Breast epithelium (tissue), 4 donors: ENCODE results near the gene RTN4R. TPM values are rescaled to one million over a fixed set of nuclear protein-coding genes. Genes with fewer than 3 reads are reported as not detected.

Experiments used
- DNase-seq, 2 donors: peaks; one replicate each; pipeline ENCODE4 v3.0.0-alpha.2; 2019; ENCODE audit warnings: low spot score in 2 of 2
- H3K27ac ChIP-seq, 2 donors: fragments of 200-600 bp; sonication (generic) in 1 of 2; one replicate each; pipeline ENCODE4 v1.5.1; 2016 to 2019; ENCODE audit warnings: mild to moderate bottlenecking in 1 of 2
- H3K27me3 ChIP-seq, 2 donors: fragments of 200-600 bp; sonication (generic) in 1 of 2; one replicate each; pipeline versions ENCODE4 v1.5.1 to v1.6.0; 2017 to 2019; ENCODE audit warnings: control low read depth in 1 of 2, mild to moderate bottlenecking in 1 of 2
- H3K36me3 ChIP-seq: fragments of 200-600 bp; one replicate; pipeline ENCODE4 v1.5.1; 2019
- H3K4me1 ChIP-seq, 2 donors: fragments of 200-600 bp; sonication (generic); one replicate each; pipeline ENCODE4 v1.5.1; 2016 to 2019; ENCODE audit warnings: control low read depth in 1 of 2
- H3K4me3 ChIP-seq, 3 donors: fragments of 200-600 bp; sonication (generic); 1 replicate in 2 of 3; 2 replicates in 1 of 3; pipeline ENCODE4 v1.5.1; 2016 to 2019; ENCODE audit warnings: mild to moderate bottlenecking in 3 of 3, moderate library complexity in 2 of 3
- H3K9me3 ChIP-seq, 2 donors: fragments of 200-600 bp; sonication (generic) in 1 of 2; one replicate each; pipeline ENCODE4 v1.5.1; 2016 to 2019; ENCODE audit warnings: control low read depth in 1 of 2
- CTCF ChIP-seq, 3 donors: fragments of 450-650 bp; IDR thresholded peaks; one replicate each; pipeline ENCODE4 v1.5.1; 2016 to 2017; ENCODE audit warnings: antibody characterized with exemption in 3 of 3, mild to moderate bottlenecking in 3 of 3, moderate library complexity in 3 of 3
- POLR2A ChIP-seq: fragments of 450-650 bp; IDR thresholded peaks from one replicate; pipeline ENCODE4 v1.6.1; 2016; ENCODE audit warnings: antibody characterized with exemption, mild to moderate bottlenecking, moderate library complexity
- POLR2AphosphoS5 ChIP-seq, 3 donors: sonication (generic); formaldehyde crosslinking; IDR thresholded peaks; one replicate each; pipeline ENCODE4 v1.6.1; 2017; ENCODE audit warnings: antibody characterized with exemption in 3 of 3
- intact Hi-C: fragments of 100-400 bp; cut with DNase I; formaldehyde crosslinking; loops from one replicate; pipeline ENCODE4 v1.15.1; 2023; ENCODE audit warnings: low total_unique reads
- total RNA-seq, 3 donors: library from RNA; depleted of rRNA; stranded (reverse); fragments of >200 nt; gene quantifications; one replicate each; pipeline ENCODE4 v1.1.0, GENCODE V29; 2016

RTN4R gene
- total RNA-seq, 3 donors from 2014 or later, result 0.48 to 2.0 (median 1.9) TPM

- no peaks in the 10 kb centered on the region for H3K36me3 ChIP-seq
- DNase-seq, result no peak
- no peak overlapping the region for H3K4me3 ChIP-seq
- no peaks in the 10 kb centered on the region for H3K27me3 ChIP-seq
- TF ChIP-seq POLR2A (no peak), CTCF (IDR thresholded peaks at IDR 0.05) (no peak), POLR2AphosphoS5 (IDR thresholded peaks at IDR 0.05) (no peak)
- intact Hi-C loops, result no loop called here
- H3K9me3 ChIP-seq, result no peaks in the 10 kb centered on the region
- no peak overlapping the region for H3K27ac ChIP-seq
- no peaks in the 10 kb centered on the region for H3K4me1 ChIP-seq
These were observed 74.2 kb downstream of the RTN4R start for GRCh38 chr22:20193761-20194494.

GRCh38 chr22:20192972-20193760 lies 75.0 kb downstream of the RTN4R start:
- H3K36me3 ChIP-seq, result no peaks in the 10 kb centered on the region
- H3K9me3 ChIP-seq, result no peaks in the 10 kb centered on the region
- intact Hi-C loops, result no loop called here
- no peaks in the 10 kb centered on the region for H3K27me3 ChIP-seq
- H3K4me1 ChIP-seq, result no peaks in the 10 kb centered on the region
- TF ChIP-seq CTCF (IDR thresholded peaks at IDR 0.05) (no peak), POLR2AphosphoS5 (IDR thresholded peaks at IDR 0.05) (no peak), POLR2A (no peak)
- no peak overlapping the region for H3K4me3 ChIP-seq
- H3K27ac ChIP-seq, result no peak overlapping the region
- DNase-seq, result no peak

- H3K4me3 ChIP-seq, result no peak overlapping the region
- no peaks in the 10 kb centered on the region for H3K27me3 ChIP-seq
- intact Hi-C loops, result no loop called here
- H3K36me3 ChIP-seq, result no peaks in the 10 kb centered on the region
- H3K27ac ChIP-seq, result no peak overlapping the region
- H3K4me1 ChIP-seq, result no peaks in the 10 kb centered on the region
- no peak for DNase-seq
- no peak for TF ChIP-seq POLR2AphosphoS5 (IDR thresholded peaks at IDR 0.05)
- TF ChIP-seq CTCF (IDR thresholded peaks at IDR 0.05), result no peak
- TF ChIP-seq POLR2A, result no peak
- H3K9me3 ChIP-seq, result no peaks in the 10 kb centered on the region
These were observed 75.7 kb downstream of the RTN4R start for GRCh38 chr22:20192293-20192971.

GRCh38 chr22:20191803-20192202 lies 76.3 kb downstream of the RTN4R start:
- no peaks in the 10 kb centered on the region for H3K4me1 ChIP-seq
- H3K36me3 ChIP-seq, result no peaks in the 10 kb centered on the region
- intact Hi-C loops, result no loop called here
- H3K4me3 ChIP-seq, result no peak overlapping the region
- H3K27me3 ChIP-seq, result no peaks in the 10 kb centered on the region
- H3K27ac ChIP-seq, result no peak overlapping the region
- no peaks in the 10 kb centered on the region for H3K9me3 ChIP-seq
- TF ChIP-seq POLR2AphosphoS5 (IDR thresholded peaks at IDR 0.05) (no peak), POLR2A (no peak), CTCF (IDR thresholded peaks at IDR 0.05) (no peak)
- DNase-seq, result no peak

Other genes with a start within 250 kb of the RTN4R start
- 10 to 100 TPM; 25.9 to 55.4 (median 33.4) TPM for gene TANGO2, start 247.2 kb downstream of the RTN4R start, total RNA-seq
- gene DGCR8, start 188.1 kb downstream of the RTN4R start, total RNA-seq, result 10 to 100 TPM; 18.4 to 34.7 (median 29.0) TPM
- gene RANBP1, start 152.2 kb downstream of the RTN4R start, total RNA-seq, result 100 to 1,000 TPM; 131 to 202 (median 146) TPM
- 10 to 100 TPM; 49.8 to 72.4 (median 51.1) TPM for gene TRMT2A, start 151.1 kb downstream of the RTN4R start, total RNA-seq
- 10 to 100 TPM; 10.2 to 14.1 (median 11.2) TPM for gene ZDHHC8, start 136.5 kb downstream of the RTN4R start, total RNA-seq
- gene CCDC188, start 117.3 kb downstream of the RTN4R start, total RNA-seq, result under 1 TPM in 1 of 3 donors, not detected in 2; 0.66 TPM
- 10 to 100 TPM; 58.3 to 73.6 (median 60.6) TPM for gene DGCR6L, start 51.7 kb upstream of the RTN4R start, total RNA-seq
- 10 to 100 TPM in 1 of 3 donors, 1 to 10 TPM in 2; 4.8 to 11.5 (median 10.0) TPM for gene ZNF74, start 125.8 kb upstream of the RTN4R start, total RNA-seq
- 10 to 100 TPM in 2 of 3 donors, 1 to 10 TPM in 1; 5.3 to 14.7 (median 12.3) TPM for gene SCARF2, start 169.5 kb upstream of the RTN4R start, total RNA-seq
- gene KLHL22, start 227.5 kb upstream of the RTN4R start, total RNA-seq, result 10 to 100 TPM; 28.5 to 38.0 (median 35.4) TPM
- 10 to 100 TPM; 36.6 to 53.1 (median 52.3) TPM for gene MED15, start 239.3 kb upstream of the RTN4R start, total RNA-seq